VCaP (cell line): ENCODE data around the gene MLLT3.

Source experiments
- H3K27ac ChIP-seq: fragments of 450-650 bp; 2 replicates; pipeline ENCODE4 v1.5.1; 2017
- TF ChIP-seq, protein P1 (sequence below): fragments of 450-650 bp; conservative IDR thresholded peaks from 2 replicates; pipeline ENCODE4 v1.5.1; 2017; ENCODE audit warnings: mild to moderate bottlenecking, moderate library complexity

Gene MLLT3

DNA sequence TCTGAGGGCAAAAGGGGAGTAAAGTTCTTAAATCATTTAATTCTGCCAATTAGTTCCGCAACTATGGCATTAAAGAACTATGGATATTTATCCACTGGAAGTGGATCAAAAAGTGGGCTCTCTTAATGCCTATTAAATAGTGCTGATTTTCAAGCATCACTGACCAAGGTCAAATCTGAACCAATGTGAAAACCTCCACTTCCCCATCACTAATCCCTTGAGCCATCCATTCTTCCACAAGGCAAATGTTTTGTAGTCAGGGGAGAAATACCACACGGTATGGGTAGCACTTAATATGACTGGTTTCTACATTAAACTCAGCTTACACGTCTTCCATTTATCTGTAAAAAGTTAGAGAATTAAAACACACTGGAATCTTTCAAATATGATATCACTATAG is 57.6 kb downstream of the MLLT3 start:
- TF ChIP-seq, protein P1, sequence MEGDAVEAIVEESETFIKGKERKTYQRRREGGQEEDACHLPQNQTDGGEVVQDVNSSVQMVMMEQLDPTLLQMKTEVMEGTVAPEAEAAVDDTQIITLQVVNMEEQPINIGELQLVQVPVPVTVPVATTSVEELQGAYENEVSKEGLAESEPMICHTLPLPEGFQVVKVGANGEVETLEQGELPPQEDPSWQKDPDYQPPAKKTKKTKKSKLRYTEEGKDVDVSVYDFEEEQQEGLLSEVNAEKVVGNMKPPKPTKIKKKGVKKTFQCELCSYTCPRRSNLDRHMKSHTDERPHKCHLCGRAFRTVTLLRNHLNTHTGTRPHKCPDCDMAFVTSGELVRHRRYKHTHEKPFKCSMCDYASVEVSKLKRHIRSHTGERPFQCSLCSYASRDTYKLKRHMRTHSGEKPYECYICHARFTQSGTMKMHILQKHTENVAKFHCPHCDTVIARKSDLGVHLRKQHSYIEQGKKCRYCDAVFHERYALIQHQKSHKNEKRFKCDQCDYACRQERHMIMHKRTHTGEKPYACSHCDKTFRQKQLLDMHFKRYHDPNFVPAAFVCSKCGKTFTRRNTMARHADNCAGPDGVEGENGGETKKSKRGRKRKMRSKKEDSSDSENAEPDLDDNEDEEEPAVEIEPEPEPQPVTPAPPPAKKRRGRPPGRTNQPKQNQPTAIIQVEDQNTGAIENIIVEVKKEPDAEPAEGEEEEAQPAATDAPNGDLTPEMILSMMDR: no peak
- H3K27ac ChIP-seq: no peak overlapping the region

DNA sequence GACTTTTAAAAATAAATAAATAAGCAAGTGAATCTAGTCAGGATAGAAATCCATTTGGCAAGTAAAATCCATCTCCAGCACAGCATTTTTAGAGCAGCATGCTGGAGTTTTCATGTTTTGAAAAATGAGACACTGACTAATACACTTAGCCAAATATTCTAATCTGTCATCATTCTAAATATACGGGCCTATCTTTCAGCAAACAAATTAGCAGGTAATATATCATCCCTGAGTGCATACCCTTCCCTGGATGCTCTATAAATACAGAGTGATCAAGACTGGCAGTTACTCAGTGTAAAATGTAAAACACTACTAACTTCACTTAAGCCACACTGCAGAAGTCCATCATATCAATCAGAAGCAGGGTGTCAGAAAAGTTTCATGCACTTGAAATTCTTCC is 58.4 kb downstream of the MLLT3 start:
- peak overlapping the region; percentile 42 for H3K27ac ChIP-seq
- TF ChIP-seq, protein P1: no peak

DNA sequence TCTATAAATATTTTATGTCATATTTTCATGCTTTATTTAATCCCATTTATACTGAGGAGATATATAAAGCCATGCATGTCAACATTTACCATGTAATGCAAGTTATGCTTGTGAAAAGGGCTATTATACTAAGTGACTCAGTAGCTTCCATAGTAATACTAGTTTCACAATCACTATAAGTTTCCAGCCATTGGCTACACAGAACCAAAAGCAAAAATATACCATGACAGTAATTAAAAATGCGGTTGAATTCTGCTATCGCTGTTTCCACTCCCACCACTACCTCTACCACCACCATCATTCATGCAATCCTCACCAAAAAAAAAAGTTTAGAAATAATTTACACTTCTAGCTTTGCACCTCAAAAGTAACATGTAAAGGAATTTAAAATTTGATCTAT is 60.2 kb downstream of the MLLT3 start:
- TF ChIP-seq, protein P1: no peak
- H3K27ac ChIP-seq: peak overlapping the region; percentile 42

DNA sequence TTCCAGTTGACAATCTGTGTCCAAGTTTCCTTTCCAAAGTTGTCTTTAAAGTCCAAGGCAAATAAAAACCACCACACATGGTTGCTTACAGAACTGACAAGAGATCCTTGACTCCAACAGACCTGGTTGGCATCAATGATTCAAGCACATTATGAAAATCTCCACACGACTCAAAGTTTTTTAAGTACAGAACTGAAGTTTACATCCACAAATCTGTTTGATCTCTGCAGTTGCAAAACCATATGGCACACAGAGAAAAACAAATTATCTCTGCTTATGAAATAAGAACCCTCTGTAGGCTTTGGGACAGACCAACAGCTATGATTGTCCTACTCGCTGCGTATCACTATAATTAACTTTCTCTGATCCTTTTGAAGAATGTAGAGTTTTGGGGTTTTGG is 60.8 kb downstream of the MLLT3 start:
- TF ChIP-seq, protein P1: no peak
- H3K27ac ChIP-seq: 0 out of 2 replicates have a peak overlapping the region, but pooled peaks have one; percentile 1

DNA sequence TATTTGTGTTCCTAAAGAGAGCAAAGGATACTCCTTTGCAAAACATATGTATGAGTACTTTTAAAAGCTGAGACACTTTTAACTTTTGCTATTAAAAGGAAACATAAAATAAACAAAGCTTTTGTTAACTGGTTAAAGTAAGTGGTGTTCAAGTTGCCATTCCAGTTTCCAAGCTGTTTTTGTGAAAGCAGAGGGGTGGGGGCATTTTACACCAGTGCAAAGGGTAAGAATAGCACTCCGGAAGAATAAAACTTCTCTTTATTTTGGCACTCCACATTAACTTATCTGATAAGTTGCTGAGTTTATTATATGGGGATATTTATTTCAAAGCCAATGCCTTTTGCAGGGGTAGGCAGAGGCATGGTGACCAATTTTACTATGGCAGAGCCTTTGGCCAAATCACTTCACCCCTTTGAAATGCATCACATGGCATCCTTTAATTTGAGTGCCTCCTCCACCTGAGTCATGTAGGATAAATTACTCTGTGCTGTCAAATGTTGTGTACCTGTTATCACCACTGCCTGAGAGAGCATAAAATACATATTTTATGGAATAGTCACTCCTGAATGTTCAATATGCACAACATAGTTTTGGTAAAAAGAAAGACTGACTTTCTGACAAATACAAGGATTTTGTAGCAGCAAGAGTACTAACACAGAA is 62.9 kb downstream of the MLLT3 start:
- TF ChIP-seq, protein P1: no peak
- H3K27ac ChIP-seq: peak overlapping the region; percentile 79

DNA sequence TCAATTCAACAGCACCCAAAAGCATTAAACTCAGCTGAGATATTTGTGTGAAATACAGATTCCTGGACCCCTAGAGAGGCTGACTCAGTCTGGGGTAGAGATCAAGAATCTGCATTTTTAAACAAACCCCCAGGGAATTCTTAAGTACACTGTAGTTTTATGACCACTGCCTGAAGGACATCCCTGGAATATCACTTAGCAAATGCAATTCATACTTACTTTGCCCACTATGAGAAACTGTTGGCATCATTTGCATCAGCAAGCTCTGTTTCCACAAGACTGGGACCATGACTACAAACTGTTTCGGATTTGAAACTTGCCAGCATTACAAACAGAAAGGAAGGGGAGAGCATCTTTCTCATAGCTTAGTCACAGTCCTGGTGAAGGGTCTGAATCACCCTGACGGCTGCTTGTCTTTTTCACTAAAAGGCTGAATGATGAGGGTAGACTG is 63.7 kb downstream of the MLLT3 start:
- H3K27ac ChIP-seq: peak overlapping the region; percentile 79

DNA sequence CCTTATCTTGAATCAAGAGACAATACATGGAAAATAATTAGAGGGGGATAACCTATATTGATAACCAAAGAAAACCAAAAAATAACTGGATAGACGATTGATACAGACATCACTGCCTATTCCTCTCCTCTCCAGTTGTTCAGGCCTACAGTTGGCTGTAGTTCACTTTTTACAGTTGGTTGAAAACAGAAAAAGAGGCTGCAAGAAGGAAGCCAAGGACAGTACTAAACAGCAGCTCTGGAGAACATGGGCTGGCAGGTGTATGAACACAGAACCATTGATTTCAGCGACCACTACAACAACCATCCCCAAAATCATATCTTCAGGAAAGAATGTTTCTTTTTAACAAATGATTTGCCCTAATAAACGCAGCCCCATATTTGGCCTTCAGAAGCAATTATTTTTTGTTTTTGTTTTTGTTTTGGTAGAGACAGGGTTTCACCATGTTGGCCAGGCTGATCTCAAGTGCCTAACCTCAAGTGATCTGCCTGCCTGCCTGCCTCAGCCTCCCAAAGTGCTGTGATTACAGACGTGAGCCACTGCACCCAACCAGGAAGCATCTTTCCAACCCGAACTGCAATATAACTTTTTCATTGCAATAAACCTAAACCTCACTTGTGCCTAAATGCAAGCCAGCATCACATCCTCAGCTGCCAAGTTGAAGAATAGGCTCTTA is 64.3 kb downstream of the MLLT3 start:
- TF ChIP-seq, protein P1: no peak
- H3K27ac ChIP-seq: peak overlapping the region; percentile 79

More for the DNA sequence above, 63.7 kb downstream of the MLLT3 start:
- TF ChIP-seq, protein P1: no peak
